H7 (cell line): Measurements from ENCODE around the gene SLC35A3. TPM values are rescaled to one million over a fixed set of nuclear protein-coding genes. Genes with fewer than 3 reads are reported as not detected.
A peak's percentile ranks its signal among the peaks of the same experiment; 100 is the strongest.

Experiments
- DNase-seq: peaks from one replicate; pipeline ENCODE4 v3.0.0; 2012
- H3K27me3 ChIP-seq: 2 replicates; pipeline ENCODE4 v1.6.0; 2011; ENCODE audit warnings: mild to moderate bottlenecking, low read length; ENCODE audit not compliant: control insufficient read depth, insufficient read depth
- H3K36me3 ChIP-seq: replicated peaks from 2 replicates; pipeline ENCODE4 v1.5.1; 2011; ENCODE audit warnings: low read length; ENCODE audit not compliant: control insufficient read depth, insufficient read depth
- H3K4me3 ChIP-seq: 2 replicates; pipeline ENCODE4 v1.5.1; 2011; ENCODE audit warnings: low read depth, mild to moderate bottlenecking, control low read depth, low read length, moderate library complexity; ENCODE audit not compliant: insufficient read depth
- total RNA-seq: library from RNA; depleted of rRNA; stranded (reverse); fragments of >200 nt; shearing (Covaris generic); gene quantifications from 2 replicates; pipeline ENCODE4 v1.2.3, GENCODE V29; 2014

SLC35A3 gene
- total RNA-seq, 1 experiment from 2014 or later: 18.3 TPM

DNA sequence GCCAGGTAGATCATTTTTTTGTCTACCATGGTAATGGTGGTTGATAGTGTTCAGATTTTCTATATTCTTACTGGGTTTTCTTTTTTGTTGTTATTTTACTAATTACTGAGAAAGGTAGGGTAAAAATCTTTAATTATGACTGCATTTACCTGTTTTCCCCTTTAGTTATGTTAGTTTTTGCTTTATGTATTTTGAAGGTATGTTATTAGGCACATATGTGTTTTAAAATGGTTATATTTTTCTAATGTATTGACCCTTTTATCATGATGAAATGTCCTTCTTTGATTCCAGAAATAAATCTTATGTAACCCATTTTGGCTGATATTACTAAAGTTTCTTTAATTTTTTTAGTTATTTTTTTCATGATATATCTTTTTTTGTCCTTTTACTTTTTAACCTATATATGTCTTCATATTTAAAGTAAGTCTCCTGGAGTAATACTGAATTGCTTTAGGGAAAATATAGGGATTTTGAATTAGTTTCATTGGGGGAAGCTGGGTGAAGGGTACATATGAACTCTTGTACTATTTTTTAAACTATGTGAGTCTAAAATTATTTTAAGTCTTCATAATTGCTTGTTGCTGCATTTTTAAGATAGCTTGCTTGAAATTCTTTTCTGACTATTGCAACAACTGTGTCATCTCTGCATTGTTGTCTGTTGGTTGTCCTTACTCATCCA is 22.4 kb downstream of the SLC35A3 start:
- H3K36me3 ChIP-seq: no peaks in the 10 kb centered on the region
- DNase-seq: no peak

DNA sequence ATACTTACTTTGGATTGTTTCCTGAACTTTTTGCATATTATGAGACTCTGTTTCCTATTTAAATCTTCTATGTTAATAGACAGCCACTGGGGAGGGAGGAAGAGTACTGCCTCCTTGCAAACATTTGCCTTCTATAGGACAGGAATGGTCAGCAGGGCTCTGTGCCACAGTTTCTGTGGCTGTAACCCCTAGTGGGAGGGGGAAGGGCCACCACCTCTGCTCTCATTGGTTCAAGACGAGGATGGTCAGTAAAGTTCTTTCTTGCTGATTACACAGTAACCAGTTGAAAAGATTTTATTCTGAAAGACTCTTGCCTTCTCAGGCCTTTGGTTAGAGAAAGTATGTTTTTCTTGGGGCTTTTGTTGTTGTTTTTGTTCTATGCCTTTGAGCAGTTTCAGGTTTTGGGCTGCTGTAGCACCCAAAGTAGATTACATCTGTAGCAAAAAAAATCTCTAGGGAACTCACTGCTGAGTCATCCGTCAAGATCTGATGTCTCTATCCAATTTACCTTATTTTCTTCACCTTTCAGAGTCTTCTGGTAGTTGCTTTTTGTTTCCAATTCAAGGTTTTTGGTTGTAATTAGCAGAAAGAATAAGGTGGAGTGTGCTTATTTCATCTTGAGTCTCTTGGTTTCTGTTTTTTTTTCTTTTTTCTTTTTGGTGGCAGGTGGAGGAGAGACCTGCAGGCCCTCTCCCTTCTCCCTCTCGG is 23.1 kb downstream of the SLC35A3 start:
- no peaks in the 10 kb centered on the region for H3K36me3 ChIP-seq
- no peak overlapping the region for H3K4me3 ChIP-seq
- no peak for DNase-seq
- H3K27me3 ChIP-seq: no peaks in the 10 kb centered on the region

More for the DNA sequence above, 22.4 kb downstream of the SLC35A3 start:
- Histone ChIP-seq H3K4me3 (no peak overlapping the region), H3K27me3 (no peaks in the 10 kb centered on the region)

DNA sequence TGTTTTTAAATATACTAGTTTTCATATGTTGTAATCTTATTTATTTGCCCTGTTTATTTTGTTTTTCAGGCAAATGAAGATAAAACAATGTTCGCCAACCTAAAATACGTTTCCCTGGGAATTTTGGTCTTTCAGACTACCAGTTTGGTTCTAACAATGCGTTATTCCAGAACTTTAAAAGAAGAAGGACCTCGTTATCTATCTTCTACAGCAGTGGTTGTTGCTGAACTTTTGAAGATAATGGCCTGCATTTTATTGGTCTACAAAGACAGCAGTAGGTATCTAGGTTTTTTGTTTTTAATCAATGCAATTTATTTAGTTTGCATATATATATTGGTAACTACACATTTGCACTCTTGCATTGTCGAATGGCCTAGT is 23.7 kb downstream of the SLC35A3 start:
- no peak for DNase-seq
- no peak overlapping the region for H3K4me3 ChIP-seq
- H3K27me3 ChIP-seq: no peaks in the 10 kb centered on the region
- H3K36me3 ChIP-seq: no peaks in the 10 kb centered on the region

DNA sequence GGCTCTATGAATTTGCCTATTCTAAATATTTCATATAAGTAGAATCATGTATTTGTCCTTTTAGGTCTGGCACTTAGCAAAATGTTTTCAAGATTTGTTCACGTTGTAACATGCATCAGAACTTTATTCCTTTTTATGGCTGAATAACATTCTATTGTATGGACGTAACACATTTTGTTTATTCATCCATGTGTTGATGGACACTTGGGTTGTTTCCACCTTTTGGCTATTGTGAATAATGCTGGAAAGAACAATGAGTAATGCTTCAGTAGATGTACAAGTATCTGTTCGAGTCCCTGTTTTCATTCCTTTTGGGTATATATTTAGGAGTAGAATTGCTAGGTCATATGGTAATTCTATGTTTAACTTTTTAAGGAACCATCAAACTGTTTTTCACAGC is 24.7 kb downstream of the SLC35A3 start:
- Histone ChIP-seq H3K4me3 (no peak overlapping the region), H3K27me3 (no peaks in the 10 kb centered on the region), H3K36me3 (no peaks in the 10 kb centered on the region)
- no peak for DNase-seq

DNA sequence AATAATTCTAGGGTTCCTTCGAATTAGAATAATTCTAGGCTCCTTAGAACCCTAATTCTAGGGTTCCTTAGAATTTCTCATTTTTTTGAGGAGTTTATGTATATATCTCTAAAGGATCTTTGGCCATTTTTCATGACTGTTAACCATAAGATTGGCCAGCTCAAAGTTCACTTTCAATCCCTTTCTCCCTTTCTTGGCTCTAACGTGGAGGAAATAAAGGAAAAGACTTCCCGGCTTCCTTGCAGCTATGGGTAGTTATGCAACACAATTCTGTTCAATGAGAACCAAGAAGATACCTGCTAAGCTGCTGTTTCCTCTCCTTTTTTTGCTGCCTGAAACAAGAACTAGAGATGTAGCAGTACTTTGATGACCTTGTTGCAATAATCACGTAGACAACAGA is 27.2 kb downstream of the SLC35A3 start:
- Histone ChIP-seq H3K27me3 (no peaks in the 10 kb centered on the region), H3K36me3 (no peaks in the 10 kb centered on the region), H3K4me3 (no peak overlapping the region)
- no peak for DNase-seq

DNA sequence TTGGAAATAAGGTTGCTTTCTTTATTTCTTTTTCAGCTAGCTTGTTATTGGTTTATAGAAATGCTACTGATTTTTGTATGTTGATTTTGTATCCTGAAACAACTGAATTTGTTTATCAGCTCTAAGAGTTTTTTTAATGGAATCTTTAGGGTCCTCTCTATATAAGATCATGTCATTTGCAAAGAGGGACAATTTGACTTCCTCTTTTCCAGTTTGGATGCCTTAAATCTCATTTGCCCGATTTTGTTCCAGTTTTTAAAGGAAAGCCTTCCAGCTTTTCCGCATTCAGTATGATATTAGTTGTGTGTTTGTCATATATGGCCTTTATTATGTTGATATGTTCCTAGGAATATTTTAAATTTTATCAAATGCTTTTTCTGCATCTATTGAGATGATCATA is 31.7 kb downstream of the SLC35A3 start:
- Histone ChIP-seq H3K4me3 (no peak overlapping the region), H3K36me3 (no peaks in the 10 kb centered on the region), H3K27me3 (no peaks in the 10 kb centered on the region)
- DNase-seq: no peak

DNA sequence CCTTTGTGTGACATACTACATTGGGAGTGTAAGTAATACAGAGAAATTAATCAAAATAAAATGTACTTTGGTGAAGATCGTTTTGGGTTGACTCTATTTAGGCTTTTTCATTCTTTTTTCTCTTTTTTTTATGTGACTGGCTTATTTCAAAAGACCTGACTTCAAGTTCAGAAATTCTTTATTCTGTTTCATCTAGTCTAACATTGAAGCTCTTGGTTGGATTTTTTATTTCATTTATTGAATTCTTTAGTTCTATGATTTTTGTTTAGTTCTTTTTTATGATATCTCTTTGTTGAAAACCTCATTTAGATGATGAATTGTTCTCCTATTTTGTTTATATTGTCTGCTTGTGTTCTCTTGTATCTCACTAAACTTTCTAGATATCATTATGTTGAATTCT is 35.6 kb downstream of the SLC35A3 start:
- no peak for DNase-seq
- Histone ChIP-seq H3K36me3 (no peaks in the 10 kb centered on the region), H3K4me3 (no peak overlapping the region), H3K27me3 (no peaks in the 10 kb centered on the region)

DNA sequence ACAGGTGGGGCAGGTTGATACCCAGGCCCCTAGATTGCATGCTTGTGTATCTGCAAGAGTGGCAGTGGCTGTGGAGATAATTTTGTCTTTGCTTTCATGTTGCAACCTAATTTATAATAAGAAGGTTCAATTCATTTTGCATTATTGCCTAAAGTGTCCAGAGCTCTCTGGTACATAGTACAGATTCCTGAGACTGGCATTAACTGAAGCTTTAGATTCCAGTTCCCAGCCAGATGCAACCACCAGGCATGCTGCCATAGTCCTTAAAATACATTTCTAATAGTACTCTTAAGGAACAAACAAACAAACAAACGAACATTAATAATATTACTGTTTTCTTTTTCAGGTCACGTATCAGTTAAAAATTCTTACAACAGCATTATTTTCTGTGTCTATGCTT is 36.9 kb downstream of the SLC35A3 start:
- no peaks in the 10 kb centered on the region for H3K27me3 ChIP-seq

DNA sequence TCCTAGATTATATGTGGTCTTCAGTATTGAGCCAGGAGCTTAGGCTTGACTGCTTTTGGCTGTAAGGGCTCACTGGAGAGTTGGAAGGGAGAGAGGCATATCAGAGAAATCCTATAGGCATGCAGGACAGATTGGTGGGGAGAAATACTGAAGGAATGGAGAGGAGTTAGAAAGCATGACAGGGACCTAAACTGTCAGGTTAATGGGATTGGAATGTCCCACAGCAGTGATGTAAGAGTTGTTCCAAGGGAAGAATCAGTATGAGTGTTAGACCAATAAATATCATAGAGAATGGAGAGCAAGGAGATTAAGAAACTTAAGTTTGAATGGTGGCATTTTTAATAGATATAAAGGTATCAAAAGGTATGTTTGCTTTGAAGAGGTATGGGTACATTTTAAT is 39.7 kb downstream of the SLC35A3 start:
- Histone ChIP-seq H3K27me3 (no peaks in the 10 kb centered on the region), H3K4me3 (no peak overlapping the region), H3K36me3 (no peaks in the 10 kb centered on the region; the same call in 1 of the 2 replicates)
- DNase-seq: no peak

More for the DNA sequence above, 36.9 kb downstream of the SLC35A3 start:
- DNase-seq: no peak
- no peaks in the 10 kb centered on the region; the same call in 1 of the 2 replicates for H3K36me3 ChIP-seq
- no peak overlapping the region for H3K4me3 ChIP-seq

DNA sequence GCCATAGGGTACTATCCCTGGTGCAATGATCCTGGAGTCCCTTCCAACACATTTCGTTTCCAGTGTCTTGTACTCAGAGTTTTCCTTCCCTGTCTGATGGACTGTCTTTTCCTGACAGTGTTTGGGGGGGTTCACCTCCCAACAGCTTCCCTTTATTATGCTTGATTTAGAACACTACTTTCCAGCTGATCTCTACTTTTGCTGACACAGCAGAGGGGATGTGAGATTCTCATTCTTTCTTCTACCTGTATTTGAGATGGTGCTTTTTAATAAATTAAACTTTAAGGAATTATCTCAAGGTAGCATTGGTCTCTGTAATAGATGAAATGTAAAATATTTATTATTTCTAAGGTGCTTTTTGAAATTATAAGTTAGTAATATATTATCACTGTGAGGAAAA is 41.0 kb downstream of the SLC35A3 start:
- no peak for DNase-seq
- Histone ChIP-seq H3K4me3 (no peak overlapping the region), H3K36me3 (no peaks in the 10 kb centered on the region; the same call in 1 of the 2 replicates), H3K27me3 (no peaks in the 10 kb centered on the region)

DNA sequence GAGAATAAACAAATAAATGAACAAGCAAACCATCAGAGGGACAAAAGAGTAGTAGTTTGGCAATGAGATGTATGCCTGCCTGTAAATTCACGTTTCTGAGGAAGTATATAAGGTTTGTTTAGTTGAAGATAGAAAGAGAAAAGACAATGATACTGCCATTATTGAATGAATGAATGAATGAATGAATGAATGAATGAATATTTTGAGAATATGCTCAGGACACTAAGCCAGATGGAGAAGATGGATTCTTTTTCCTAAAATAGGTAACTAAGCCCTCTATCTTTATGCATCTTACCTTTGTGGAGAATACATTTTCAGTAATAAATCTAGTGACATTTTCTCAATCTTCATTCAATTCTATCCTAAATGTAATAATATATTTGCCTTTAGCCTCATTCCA is 49.4 kb downstream of the SLC35A3 start:
- DNase-seq: no peak
- Histone ChIP-seq H3K4me3 (no peak overlapping the region), H3K36me3 (no peaks in the 10 kb centered on the region; the same call in 1 of the 2 replicates), H3K27me3 (no peaks in the 10 kb centered on the region; the same call in 1 of the 2 replicates)

DNA sequence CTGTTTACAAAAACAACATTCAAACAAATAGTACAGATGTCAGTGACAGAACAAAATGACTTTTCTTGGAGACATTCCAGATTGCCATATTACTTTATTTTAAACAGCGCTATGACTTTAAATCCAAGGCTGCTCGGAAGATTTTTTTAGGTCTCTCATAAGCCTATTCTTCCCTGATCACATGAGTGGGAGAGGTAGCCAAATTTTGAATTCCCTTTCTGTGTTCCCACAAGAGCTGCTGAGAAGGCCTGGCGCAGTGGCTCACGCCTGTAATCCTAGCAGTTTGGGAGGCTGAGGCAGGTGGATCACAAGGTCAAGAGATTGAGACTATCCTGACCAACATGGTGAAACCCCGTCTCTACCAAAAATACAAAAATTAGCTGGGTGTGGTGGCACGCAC is 53.7 kb downstream of the SLC35A3 start:
- no peak for DNase-seq
- no peaks in the 10 kb centered on the region; the same call in 1 of the 2 replicates for H3K27me3 ChIP-seq
- H3K4me3 ChIP-seq: no peak overlapping the region
- no peaks in the 10 kb centered on the region for H3K36me3 ChIP-seq

DNA sequence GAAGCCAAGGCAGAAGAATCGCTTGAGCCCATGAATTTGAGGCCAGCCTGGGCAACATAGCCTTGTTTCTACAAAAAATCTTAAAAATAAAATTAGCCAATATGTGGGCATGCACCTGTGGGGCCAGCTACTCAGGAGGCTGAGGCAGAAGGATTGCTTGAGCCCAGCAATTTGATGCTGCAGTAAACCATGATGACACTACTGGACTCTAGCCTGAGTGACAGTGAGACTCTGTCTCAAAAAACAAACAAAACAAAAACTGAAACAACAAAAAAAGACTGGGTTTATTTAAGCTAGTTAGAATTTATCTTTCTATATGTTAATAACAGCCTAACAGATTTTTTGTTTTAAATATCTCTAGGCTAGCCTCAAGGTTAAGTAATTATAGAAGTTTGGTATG is 57.4 kb downstream of the SLC35A3 start:
- DNase-seq: no peak

DNA sequence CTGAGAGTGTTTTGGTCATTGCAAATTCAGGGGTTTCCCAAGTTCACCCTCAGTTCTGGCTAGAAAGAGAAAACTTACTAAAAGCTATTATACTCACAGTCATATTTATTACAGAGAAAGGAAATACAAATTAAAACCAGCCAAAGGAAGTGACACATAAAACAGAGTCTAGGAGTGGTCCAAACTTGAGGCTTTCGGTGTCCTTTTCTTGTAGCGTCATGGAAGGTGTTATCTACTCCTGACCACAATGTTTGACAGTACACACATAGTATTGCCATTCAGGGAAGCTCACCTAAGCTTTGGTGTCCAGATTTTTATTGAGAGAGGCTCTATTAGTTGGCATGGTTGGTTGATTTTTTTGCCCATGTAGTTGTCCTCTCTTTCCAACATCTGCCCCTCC is 59.0 kb downstream of the SLC35A3 start:
- no peaks in the 10 kb centered on the region for H3K36me3 ChIP-seq
- H3K27me3 ChIP-seq: no peaks in the 10 kb centered on the region
- no peak overlapping the region for H3K4me3 ChIP-seq
- DNase-seq: no peak

More for the DNA sequence above, 57.4 kb downstream of the SLC35A3 start:
- no peak overlapping the region for H3K4me3 ChIP-seq
- no peaks in the 10 kb centered on the region; the same call in 1 of the 2 replicates for H3K27me3 ChIP-seq
- no peaks in the 10 kb centered on the region for H3K36me3 ChIP-seq

DNA sequence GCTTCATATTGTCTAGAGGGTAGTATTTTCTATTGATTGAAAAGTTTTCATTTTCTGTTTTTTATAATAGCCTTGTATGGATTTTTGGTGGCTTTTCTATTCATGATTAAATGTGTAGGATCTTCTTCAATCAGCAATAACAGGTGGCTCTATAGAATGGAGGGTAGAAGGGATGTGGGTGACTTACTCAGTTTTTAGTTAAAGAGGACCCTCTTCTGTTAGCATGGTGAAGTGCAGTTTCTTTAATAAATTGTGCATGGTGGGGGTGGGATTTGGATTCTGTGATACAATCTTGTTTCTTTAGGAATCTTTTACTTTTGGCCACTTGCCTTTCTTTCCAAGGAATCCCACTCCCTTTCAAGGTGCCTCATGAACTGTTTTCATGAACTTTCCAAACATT is 64.7 kb downstream of the SLC35A3 start:
- H3K36me3 ChIP-seq: no peaks in the 10 kb centered on the region
- H3K4me3 ChIP-seq: no peak overlapping the region
- peak; percentile 53 for DNase-seq
- no peaks in the 10 kb centered on the region for H3K27me3 ChIP-seq
